WTC11 (cell line): ENCODE data around the gene COMMD6. TPM values are rescaled to one million over a fixed set of nuclear protein-coding genes. Genes with fewer than 3 reads are reported as not detected.

Source experiments
- ATAC-seq: fragments of 200-7000 bp; cut with Tn5 transposase; 2 replicates; pipeline ENCODE4 v1.10.0; 2021; ENCODE audit warnings: mild to moderate bottlenecking, moderate library complexity
- CTCF ChIA-PET: fragments of 300-600 bp; sonication (Branson Sonifier 250); formaldehyde crosslinking; loops from one replicate; lab custom pipeline; 2021; ENCODE audit warnings: antibody characterized with exemption; lab: Charles Lee
- POLR2A ChIA-PET: fragments of 350-600 bp; sonication (Branson Sonifier 250); formaldehyde crosslinking; loops from one replicate; lab custom pipeline; 2021; ENCODE audit warnings: antibody characterized with exemption; lab: Charles Lee
- DNase-seq: peaks from one replicate; pipeline ENCODE4 v3.0.0; 2021; ENCODE audit warnings: low spot score
- H3K27ac Mint-ChIP-seq: 2 replicates; pipeline ENCODE4 v1.8.0; 2021; ENCODE audit warnings: mixed read lengths
- H3K27me3 Mint-ChIP-seq: 2 replicates; pipeline ENCODE4 v1.8.0; 2021; ENCODE audit warnings: low read depth, mild to moderate bottlenecking, moderate library complexity, mixed read lengths
- H3K36me3 Mint-ChIP-seq: 2 replicates; pipeline ENCODE4 v1.8.0; 2021; ENCODE audit warnings: mixed read lengths
- H3K4me1 Mint-ChIP-seq: 2 replicates; pipeline ENCODE4 v1.8.0; 2022; ENCODE audit warnings: mixed read lengths
- H3K4me3 Mint-ChIP-seq: 2 replicates; pipeline ENCODE4 v1.8.0; 2021; ENCODE audit warnings: mild to moderate bottlenecking, moderate library complexity, mixed read lengths
- H3K9me3 Mint-ChIP-seq: 2 replicates; pipeline ENCODE4 v1.8.0; 2021; ENCODE audit warnings: mixed read lengths
- ATF1 ChIP-seq: sonication (generic); formaldehyde crosslinking; IDR thresholded peaks from 2 replicates; pipeline ENCODE4 v1.8.1; 2023; ENCODE audit warnings: mild to moderate bottlenecking, moderate library complexity, missing genetic modification reagents
- CBFB ChIP-seq: sonication (generic); formaldehyde crosslinking; IDR thresholded peaks from 2 replicates; pipeline ENCODE4 v1.8.1; 2022; ENCODE audit warnings: mild to moderate bottlenecking, low read depth, missing genetic modification reagents
- CREM ChIP-seq: sonication (generic); formaldehyde crosslinking; IDR thresholded peaks from 2 replicates; pipeline ENCODE4 v1.8.1; 2022; ENCODE audit warnings: mild to moderate bottlenecking, missing genetic modification reagents, moderate library complexity
- E2F4 ChIP-seq: sonication (generic); formaldehyde crosslinking; IDR thresholded peaks from 2 replicates; pipeline ENCODE4 v1.8.1; 2022; ENCODE audit warnings: low read depth, mild to moderate bottlenecking, moderate library complexity, missing genetic modification reagents, borderline replicate concordance
- E2F5 ChIP-seq: sonication (generic); formaldehyde crosslinking; IDR thresholded peaks from 2 replicates; pipeline ENCODE4 v1.8.1; 2022; ENCODE audit warnings: mild to moderate bottlenecking, moderate library complexity, missing genetic modification reagents
- ELF4 ChIP-seq: sonication (generic); formaldehyde crosslinking; IDR thresholded peaks from 2 replicates; pipeline ENCODE4 v1.8.1; 2022; ENCODE audit warnings: low read depth, mild to moderate bottlenecking, moderate library complexity, missing genetic modification reagents
- EMX1 ChIP-seq: fragments of 250-450 bp; sonication (Bioruptor Pico); IDR thresholded peaks from 2 replicates; pipeline ENCODE4 v1.8.0; 2021; ENCODE audit warnings: mild to moderate bottlenecking
- FOXK1 ChIP-seq: sonication (generic); formaldehyde crosslinking; IDR thresholded peaks from 2 replicates; pipeline ENCODE4 v1.8.0; 2022; ENCODE audit warnings: mild to moderate bottlenecking, moderate library complexity, missing genetic modification reagents
- GABPB1 ChIP-seq: sonication (generic); formaldehyde crosslinking; IDR thresholded peaks from 2 replicates; pipeline ENCODE4 v1.8.1; 2023; ENCODE audit warnings: mild to moderate bottlenecking, missing genetic modification reagents
- GRHL2 ChIP-seq: fragments of 250-450 bp; sonication (Bioruptor Pico); IDR thresholded peaks from 2 replicates; pipeline ENCODE4 v1.8.0; 2022; ENCODE audit warnings: mild to moderate bottlenecking, moderate library complexity; ENCODE audit not compliant: insufficient replicate concordance, severe bottlenecking
- HMGA2 ChIP-seq: fragments of 250-450 bp; sonication (Bioruptor Pico); IDR thresholded peaks from 2 replicates; pipeline ENCODE4 v1.4.0; 2021; ENCODE audit warnings: mild to moderate bottlenecking, moderate library complexity
- MLX ChIP-seq: sonication (generic); formaldehyde crosslinking; IDR thresholded peaks from 2 replicates; pipeline ENCODE4 v1.8.1; 2023; ENCODE audit warnings: mild to moderate bottlenecking, missing genetic modification reagents, moderate library complexity
- MYBL2 ChIP-seq: sonication (generic); formaldehyde crosslinking; IDR thresholded peaks from 2 replicates; pipeline ENCODE4 v1.8.1; 2023; ENCODE audit warnings: mild to moderate bottlenecking, moderate library complexity, missing genetic modification reagents
- NFE2L1 ChIP-seq: sonication (generic); formaldehyde crosslinking; IDR thresholded peaks from 2 replicates; pipeline ENCODE4 v1.8.1; 2023; ENCODE audit warnings: missing genetic modification reagents
- NFYB ChIP-seq: sonication (generic); formaldehyde crosslinking; conservative IDR thresholded peaks from 2 replicates; pipeline ENCODE4 v1.8.0; 2022; ENCODE audit warnings: low read depth, missing genetic modification reagents
- NR2C2 ChIP-seq: sonication (generic); formaldehyde crosslinking; IDR thresholded peaks from 2 replicates; pipeline ENCODE4 v1.8.0; 2022; ENCODE audit warnings: mild to moderate bottlenecking, missing genetic modification reagents
- NR3C1 ChIP-seq: sonication (generic); formaldehyde crosslinking; conservative IDR thresholded peaks from 2 replicates; pipeline ENCODE4 v1.8.1; 2023; ENCODE audit warnings: low read depth, mild to moderate bottlenecking, missing genetic modification reagents
- SMAD4 ChIP-seq: sonication (generic); formaldehyde crosslinking; IDR thresholded peaks from 2 replicates; pipeline ENCODE4 v1.8.0; 2022; ENCODE audit warnings: mild to moderate bottlenecking, missing genetic modification reagents
- TCF7 ChIP-seq: sonication (generic); formaldehyde crosslinking; IDR thresholded peaks from 2 replicates; pipeline ENCODE4 v1.8.0; 2022; ENCODE audit warnings: mild to moderate bottlenecking, low read depth, missing genetic modification reagents, moderate library complexity
- USF2 ChIP-seq: sonication (generic); formaldehyde crosslinking; IDR thresholded peaks from 2 replicates; pipeline ENCODE4 v1.8.1; 2023; ENCODE audit warnings: mild to moderate bottlenecking, missing genetic modification reagents, moderate library complexity
- ZNF219 ChIP-seq: sonication (generic); formaldehyde crosslinking; IDR thresholded peaks from 2 replicates; pipeline ENCODE4 v1.8.0; 2023; ENCODE audit warnings: missing genetic modification reagents, mild to moderate bottlenecking, borderline replicate concordance
- ZNF416 ChIP-seq: fragments of 250-450 bp; sonication (Bioruptor Pico); IDR thresholded peaks from 2 replicates; pipeline ENCODE4 v1.9.0; 2021; ENCODE audit warnings: mild to moderate bottlenecking, inconsistent platforms
- ZNF423 ChIP-seq: fragments of 250-450 bp; sonication (Bioruptor Pico); IDR thresholded peaks from 2 replicates; pipeline ENCODE4 v2.1.2; 2022; ENCODE audit warnings: mild to moderate bottlenecking, moderate library complexity
- total RNA-seq: library from RNA; stranded (reverse); gene quantifications from 3 replicates; pipeline ENCODE4 v1.2.3, GENCODE V29; 2021
- TF ChIP-seq, protein P1 (sequence below): sonication (generic); formaldehyde crosslinking; IDR thresholded peaks from 2 replicates; pipeline ENCODE4 v1.8.0; 2022; ENCODE audit warnings: mild to moderate bottlenecking, missing genetic modification reagents
- TF ChIP-seq, protein P2 (sequence below): fragments of 250-450 bp; sonication (Bioruptor Pico); IDR thresholded peaks from 2 replicates; pipeline ENCODE4 v1.9.0; 2021; ENCODE audit warnings: mild to moderate bottlenecking
- TF ChIP-seq, protein P3 (sequence below): sonication (generic); formaldehyde crosslinking; IDR thresholded peaks from 2 replicates; pipeline ENCODE4 v1.8.1; 2023; ENCODE audit warnings: mild to moderate bottlenecking, missing genetic modification reagents
- TF ChIP-seq, protein P4 (sequence below): sonication (generic); formaldehyde crosslinking; IDR thresholded peaks from 2 replicates; pipeline ENCODE4 v1.8.1; 2023; ENCODE audit warnings: mild to moderate bottlenecking, missing genetic modification reagents

Gene COMMD6
- total RNA-seq, 1 experiment from 2014 or later = 94.6 TPM

DNA sequence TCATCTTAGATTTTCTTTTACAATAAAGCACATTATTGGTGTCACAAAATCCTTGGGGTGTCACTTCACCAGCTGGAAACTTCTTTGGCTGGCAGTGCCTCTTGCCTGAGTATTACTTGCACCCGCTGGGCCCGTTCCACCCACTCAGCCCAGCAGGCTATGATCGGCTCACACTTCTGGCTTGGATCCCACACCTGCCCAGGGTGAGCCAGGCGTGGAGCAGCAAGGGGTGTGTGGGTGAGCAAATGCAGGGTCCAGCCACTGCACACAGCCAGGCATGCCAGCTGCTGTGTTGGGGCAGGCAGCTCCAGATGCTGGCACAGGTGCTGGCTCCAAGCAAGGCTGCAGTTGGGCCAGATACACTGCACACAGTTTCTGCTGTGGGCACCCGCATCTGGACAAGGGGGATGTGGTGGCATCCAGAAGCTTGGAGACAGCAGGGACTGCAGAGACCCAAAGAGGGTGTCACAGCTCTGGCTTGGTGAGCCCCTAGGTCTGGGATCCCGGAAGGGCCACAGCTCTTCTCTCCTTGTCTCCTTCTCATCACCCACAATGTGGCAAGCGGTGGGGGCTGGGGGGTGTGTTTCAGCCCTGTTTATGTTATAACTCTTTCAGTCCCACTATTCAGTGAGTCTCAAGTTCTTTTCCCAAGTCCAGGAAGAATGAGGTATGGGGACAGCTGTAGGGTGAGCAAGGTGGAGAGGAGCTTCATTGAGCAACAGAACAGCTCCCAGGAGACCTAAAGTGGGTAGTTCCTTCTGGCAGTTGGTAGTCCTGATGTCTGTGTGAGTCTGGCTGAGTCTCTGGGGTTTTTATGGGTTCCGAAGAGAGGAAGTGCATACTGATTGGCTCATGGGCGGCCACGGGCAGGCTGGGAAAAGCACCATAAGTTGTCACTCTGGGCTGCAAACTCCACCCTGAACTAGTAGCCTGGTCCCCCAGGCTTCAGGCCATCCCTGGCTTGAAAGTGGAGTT is 30.3 kb downstream of the COMMD6 start:
- POLR2A ChIA-PET = no interaction called here
- ATAC-seq = peak; percentile 22; the same call in 1 of the 2 replicates
- Mint-ChIP-seq H3K27ac (no peak overlapping the region), H3K36me3 (no peaks in the 10 kb centered on the region), H3K27me3 (no peaks in the 10 kb centered on the region), H3K4me3 (no peak overlapping the region), H3K4me1 (no peaks in the 10 kb centered on the region), H3K9me3 (peaks cover 5% of the 10 kb centered on the region)
- DNase-seq = no peak
- TF ChIP-seq NR3C1 (CRISPR knock-in tag) (no peak), CREM (CRISPR knock-in tag) (no peak), NFE2L1 (CRISPR knock-in tag) (no peak), NFYB (no peak), GABPB1 (no peak), MLX (CRISPR knock-in tag) (no peak), TCF7 (CRISPR knock-in tag) (no peak), NR2C2 (CRISPR knock-in tag) (no peak), EMX1 (CRISPR knock-in tag) (no peak), E2F5 (CRISPR knock-in tag) (no peak), SMAD4 (CRISPR knock-in tag) (no peak), FOXK1 (CRISPR knock-in tag) (no peak), E2F4 (no peak), USF2 (CRISPR knock-in tag) (no peak), HMGA2 (no peak), ELF4 (CRISPR knock-in tag) (no peak), ZNF423 (CRISPR knock-in tag) (no peak)
- TF ChIP-seq, protein P1, sequence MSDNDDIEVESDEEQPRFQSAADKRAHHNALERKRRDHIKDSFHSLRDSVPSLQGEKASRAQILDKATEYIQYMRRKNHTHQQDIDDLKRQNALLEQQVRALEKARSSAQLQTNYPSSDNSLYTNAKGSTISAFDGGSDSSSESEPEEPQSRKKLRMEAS = no peak
- TF ChIP-seq, protein P2, sequence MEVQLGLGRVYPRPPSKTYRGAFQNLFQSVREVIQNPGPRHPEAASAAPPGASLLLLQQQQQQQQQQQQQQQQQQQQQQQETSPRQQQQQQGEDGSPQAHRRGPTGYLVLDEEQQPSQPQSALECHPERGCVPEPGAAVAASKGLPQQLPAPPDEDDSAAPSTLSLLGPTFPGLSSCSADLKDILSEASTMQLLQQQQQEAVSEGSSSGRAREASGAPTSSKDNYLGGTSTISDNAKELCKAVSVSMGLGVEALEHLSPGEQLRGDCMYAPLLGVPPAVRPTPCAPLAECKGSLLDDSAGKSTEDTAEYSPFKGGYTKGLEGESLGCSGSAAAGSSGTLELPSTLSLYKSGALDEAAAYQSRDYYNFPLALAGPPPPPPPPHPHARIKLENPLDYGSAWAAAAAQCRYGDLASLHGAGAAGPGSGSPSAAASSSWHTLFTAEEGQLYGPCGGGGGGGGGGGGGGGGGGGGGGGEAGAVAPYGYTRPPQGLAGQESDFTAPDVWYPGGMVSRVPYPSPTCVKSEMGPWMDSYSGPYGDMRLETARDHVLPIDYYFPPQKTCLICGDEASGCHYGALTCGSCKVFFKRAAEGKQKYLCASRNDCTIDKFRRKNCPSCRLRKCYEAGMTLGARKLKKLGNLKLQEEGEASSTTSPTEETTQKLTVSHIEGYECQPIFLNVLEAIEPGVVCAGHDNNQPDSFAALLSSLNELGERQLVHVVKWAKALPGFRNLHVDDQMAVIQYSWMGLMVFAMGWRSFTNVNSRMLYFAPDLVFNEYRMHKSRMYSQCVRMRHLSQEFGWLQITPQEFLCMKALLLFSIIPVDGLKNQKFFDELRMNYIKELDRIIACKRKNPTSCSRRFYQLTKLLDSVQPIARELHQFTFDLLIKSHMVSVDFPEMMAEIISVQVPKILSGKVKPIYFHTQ = no peak
- CTCF ChIA-PET = no interaction called here

GRCh38 chr13:75506018-75506417 is 31.6 kb downstream of the COMMD6 start:
- CTCF ChIA-PET = no interaction called here
- H3K27ac Mint-ChIP-seq = no peak overlapping the region
- DNase-seq (no peak), ATAC-seq (no peak)
- H3K4me3 Mint-ChIP-seq = no peak overlapping the region
- H3K9me3 Mint-ChIP-seq = peaks cover 5% of the 10 kb centered on the region
- H3K36me3 Mint-ChIP-seq = no peaks in the 10 kb centered on the region
- H3K27me3 Mint-ChIP-seq = no peaks in the 10 kb centered on the region
- H3K4me1 Mint-ChIP-seq = no peaks in the 10 kb centered on the region
- POLR2A ChIA-PET = no interaction called here
- TF ChIP-seq CBFB = no peak
- TF ChIP-seq, protein P3, sequence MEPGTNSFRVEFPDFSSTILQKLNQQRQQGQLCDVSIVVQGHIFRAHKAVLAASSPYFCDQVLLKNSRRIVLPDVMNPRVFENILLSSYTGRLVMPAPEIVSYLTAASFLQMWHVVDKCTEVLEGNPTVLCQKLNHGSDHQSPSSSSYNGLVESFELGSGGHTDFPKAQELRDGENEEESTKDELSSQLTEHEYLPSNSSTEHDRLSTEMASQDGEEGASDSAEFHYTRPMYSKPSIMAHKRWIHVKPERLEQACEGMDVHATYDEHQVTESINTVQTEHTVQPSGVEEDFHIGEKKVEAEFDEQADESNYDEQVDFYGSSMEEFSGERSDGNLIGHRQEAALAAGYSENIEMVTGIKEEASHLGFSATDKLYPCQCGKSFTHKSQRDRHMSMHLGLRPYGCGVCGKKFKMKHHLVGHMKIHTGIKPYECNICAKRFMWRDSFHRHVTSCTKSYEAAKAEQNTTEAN (CRISPR knock-in tag) = no peak
- no peak for TF ChIP-seq GRHL2
- TF ChIP-seq ZNF219 (CRISPR knock-in tag) = no peak
- no peak for TF ChIP-seq ATF1 (CRISPR knock-in tag)
- TF ChIP-seq MYBL2 (CRISPR knock-in tag) = no peak
- no peak for TF ChIP-seq NFYB
- TF ChIP-seq, protein P4, sequence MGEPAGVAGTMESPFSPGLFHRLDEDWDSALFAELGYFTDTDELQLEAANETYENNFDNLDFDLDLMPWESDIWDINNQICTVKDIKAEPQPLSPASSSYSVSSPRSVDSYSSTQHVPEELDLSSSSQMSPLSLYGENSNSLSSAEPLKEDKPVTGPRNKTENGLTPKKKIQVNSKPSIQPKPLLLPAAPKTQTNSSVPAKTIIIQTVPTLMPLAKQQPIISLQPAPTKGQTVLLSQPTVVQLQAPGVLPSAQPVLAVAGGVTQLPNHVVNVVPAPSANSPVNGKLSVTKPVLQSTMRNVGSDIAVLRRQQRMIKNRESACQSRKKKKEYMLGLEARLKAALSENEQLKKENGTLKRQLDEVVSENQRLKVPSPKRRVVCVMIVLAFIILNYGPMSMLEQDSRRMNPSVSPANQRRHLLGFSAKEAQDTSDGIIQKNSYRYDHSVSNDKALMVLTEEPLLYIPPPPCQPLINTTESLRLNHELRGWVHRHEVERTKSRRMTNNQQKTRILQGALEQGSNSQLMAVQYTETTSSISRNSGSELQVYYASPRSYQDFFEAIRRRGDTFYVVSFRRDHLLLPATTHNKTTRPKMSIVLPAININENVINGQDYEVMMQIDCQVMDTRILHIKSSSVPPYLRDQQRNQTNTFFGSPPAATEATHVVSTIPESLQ (CRISPR knock-in tag) = no peak
- no peak for TF ChIP-seq ZNF416
